Left lung (tissue), 10 donors: ENCODE measurements around the gene TMEM203. TPM values are rescaled to one million over a fixed set of nuclear protein-coding genes. Genes with fewer than 3 reads are reported as not detected.
A peak's percentile ranks its signal among the peaks of the same experiment; 100 is the strongest.

Experiments used
- ATAC-seq: fragments of 200-7000 bp; cut with Tn5 transposase; one replicate; pipeline ENCODE4 v1.9.1; 2020; ENCODE audit warnings: moderate library complexity
- DNase-seq, 4 donors: peaks; one replicate each; pipeline ENCODE4 v3.0.0-alpha.2; 2013 to 2020
- H3K27ac ChIP-seq, 2 donors: fragments of 200-600 bp; sonication (generic) in 1 of 2; one replicate each; pipeline versions ENCODE4 v1.5.0 to v1.8.0; 2020 to 2021
- H3K27me3 ChIP-seq, 2 donors: fragments of 200-600 bp; sonication (generic) in 1 of 2; one replicate each; pipeline versions ENCODE4 v1.5.0 to v1.8.0; 2020 to 2021
- H3K36me3 ChIP-seq, 2 donors: fragments of 200-600 bp; sonication (generic) in 1 of 2; one replicate each; pipeline versions ENCODE4 v1.5.0 to v1.8.0; 2020 to 2021
- H3K4me1 ChIP-seq, 2 donors: fragments of 200-600 bp; one replicate each; pipeline ENCODE4 v1.8.0; 2021
- H3K4me3 ChIP-seq, 2 donors: fragments of 200-600 bp; sonication (generic) in 1 of 2; one replicate each; pipeline versions ENCODE4 v1.5.0 to v1.8.0; 2020 to 2021; ENCODE audit warnings: mild to moderate bottlenecking in 1 of 2
- H3K9me3 ChIP-seq, 2 donors: fragments of 200-600 bp; sonication (generic) in 1 of 2; one replicate each; pipeline versions ENCODE4 v1.5.0 to v1.8.0; 2020 to 2021
- CTCF ChIP-seq, 2 donors: fragments of 200-600 bp; sonication (generic) in 1 of 2; IDR thresholded peaks; one replicate each; pipeline versions ENCODE4 v1.5.0 to v1.8.0; 2021; ENCODE audit warnings: antibody characterized with exemption in 2 of 2
- intact Hi-C, 2 donors: fragments of 100-400 bp; cut with DNase I; formaldehyde crosslinking; loops; one replicate each; pipeline versions ENCODE4 v1.11.2 to v1.14.2; 2022
- polyA plus RNA-seq, 6 donors: library from polyadenylated mRNA; unstranded; fragments of 120-200 nt; gene quantifications; one replicate each; pipeline ENCODE4 v1.2.1, GENCODE V29; 2013; ENCODE audit not compliant: insufficient read length in 6 of 6
- total RNA-seq, 2 donors: library from RNA; stranded (reverse); fragmentation: NEBNext Ultra II Directional; extraction: Animal tissue kit (Norgen Biotek cat#: 25700); gene quantifications; one replicate each; pipeline ENCODE4 v1.2.1, GENCODE V29; 2021
- donor health status: DM: no; HTN: yes; CAD: no.
- donor health status: DM: no; HTN: no; CAD: no.

TMEM203 gene
- total and polyA plus RNA-seq, 8 donors: 30.4 to 37.8 (median 31.8) TPM

- TF ChIP-seq CTCF (IDR thresholded peaks at IDR 0.05): no peak
- no peak overlapping the region for H3K4me3 ChIP-seq
- H3K36me3 ChIP-seq: peaks cover 0 to 52% of the 10 kb centered on the region in 2 donors
- H3K27ac ChIP-seq: no peak overlapping the region
- intact Hi-C loops: no loop called here
- H3K9me3 ChIP-seq: no peaks in the 10 kb centered on the region
- no peaks in the 10 kb centered on the region for H3K27me3 ChIP-seq
- DNase-seq (no peak), ATAC-seq (no peak)
- H3K4me1 ChIP-seq: peaks cover 7 to 17% of the 10 kb centered on the region in 2 donors
Observed at GRCh38 chr9:137213160-137214060, 8.0 kb upstream of the TMEM203 start.

- intact Hi-C loops: no loop called here
- no peak overlapping the region for H3K27ac ChIP-seq
- peaks cover 0 to 56% of the 10 kb centered on the region in 2 donors for H3K36me3 ChIP-seq
- DNase-seq: no peak
- no peak overlapping the region for H3K4me3 ChIP-seq
- H3K4me1 ChIP-seq: peaks cover 2 to 12% of the 10 kb centered on the region in 2 donors
- no peaks in the 10 kb centered on the region for H3K27me3 ChIP-seq
- no peak for ATAC-seq
- no peak for TF ChIP-seq CTCF (IDR thresholded peaks at IDR 0.05)
- H3K9me3 ChIP-seq: no peaks in the 10 kb centered on the region
Observed at GRCh38 chr9:137212520-137212919, 7.1 kb upstream of the TMEM203 start.

GRCh38 chr9:137211532-137211931 lies 6.1 kb upstream of the TMEM203 start:
- Histone ChIP-seq H3K4me1 (peaks cover 2 to 14% of the 10 kb centered on the region in 2 donors), H3K36me3 (peaks cover 0 to 55% of the 10 kb centered on the region in 2 donors), H3K9me3 (no peaks in the 10 kb centered on the region), H3K27me3 (no peaks in the 10 kb centered on the region), H3K4me3 (no peak overlapping the region), H3K27ac (no peak overlapping the region)
- no peak for TF ChIP-seq CTCF (IDR thresholded peaks at IDR 0.05)
- DNase-seq (no peak), ATAC-seq (no peak)
- intact Hi-C loops: no loop called here

- Histone ChIP-seq H3K4me1 (peaks cover 21 to 56% of the 10 kb centered on the region in 2 donors), H3K36me3 (peaks cover 0 to 23% of the 10 kb centered on the region in 2 donors), H3K9me3 (no peaks in the 10 kb centered on the region), H3K27ac (no peak overlapping the region), H3K27me3 (no peaks in the 10 kb centered on the region), H3K4me3 (peak overlapping the region in 1 of 2 donors; percentile 96)
- intact Hi-C loops: no loop called here
- no peak for DNase-seq
- TF ChIP-seq CTCF (IDR thresholded peaks at IDR 0.05): no peak
- no peak for ATAC-seq
Observed at GRCh38 chr9:137206602-137207001, 1.2 kb upstream of the TMEM203 start.

GRCh38 chr9:137204731-137205125 lies 720 bp downstream of the TMEM203 start:
- Histone ChIP-seq H3K27ac (peak overlapping the region in 1 of 2 donors; percentile 86), H3K27me3 (peaks cover 0 to under 1% of the 10 kb centered on the region in 2 donors), H3K9me3 (no peaks in the 10 kb centered on the region), H3K4me3 (peak overlapping the region; percentile 96 to 99), H3K36me3 (peaks cover 0 to 15% of the 10 kb centered on the region in 2 donors), H3K4me1 (peaks cover 21 to 64% of the 10 kb centered on the region in 2 donors)
- no peak for ATAC-seq
- TF ChIP-seq CTCF (IDR thresholded peaks at IDR 0.05): no peak
- intact Hi-C loops: no loop called here
- no peak for DNase-seq
